IPS-18c (cell line): ENCODE results near the gene MBIP.

Experiments used
- H3K4me3 ChIP-seq: 2 replicates; pipeline ENCODE4 v1.7.0; 2013; ENCODE audit warnings: low read depth, mild to moderate bottlenecking, low read length, moderate library complexity; ENCODE audit not compliant: insufficient read depth
- H3K9me3 ChIP-seq: one replicate; pipeline ENCODE4 v1.6.1; 2013; ENCODE audit warnings: mild to moderate bottlenecking, low read length, moderate library complexity; ENCODE audit not compliant: control insufficient read depth, insufficient read depth

The MBIP gene

GRCh38 chr14:36317650-36318049 lies 2.8 kb downstream of the MBIP start:
- H3K9me3 ChIP-seq: no peaks in the 10 kb centered on the region
- no peak overlapping the region for H3K4me3 ChIP-seq

GRCh38 chr14:36316131-36316530 lies 4.3 kb downstream of the MBIP start:
- Histone ChIP-seq H3K4me3 (no peak overlapping the region), H3K9me3 (no peaks in the 10 kb centered on the region)

DNA sequence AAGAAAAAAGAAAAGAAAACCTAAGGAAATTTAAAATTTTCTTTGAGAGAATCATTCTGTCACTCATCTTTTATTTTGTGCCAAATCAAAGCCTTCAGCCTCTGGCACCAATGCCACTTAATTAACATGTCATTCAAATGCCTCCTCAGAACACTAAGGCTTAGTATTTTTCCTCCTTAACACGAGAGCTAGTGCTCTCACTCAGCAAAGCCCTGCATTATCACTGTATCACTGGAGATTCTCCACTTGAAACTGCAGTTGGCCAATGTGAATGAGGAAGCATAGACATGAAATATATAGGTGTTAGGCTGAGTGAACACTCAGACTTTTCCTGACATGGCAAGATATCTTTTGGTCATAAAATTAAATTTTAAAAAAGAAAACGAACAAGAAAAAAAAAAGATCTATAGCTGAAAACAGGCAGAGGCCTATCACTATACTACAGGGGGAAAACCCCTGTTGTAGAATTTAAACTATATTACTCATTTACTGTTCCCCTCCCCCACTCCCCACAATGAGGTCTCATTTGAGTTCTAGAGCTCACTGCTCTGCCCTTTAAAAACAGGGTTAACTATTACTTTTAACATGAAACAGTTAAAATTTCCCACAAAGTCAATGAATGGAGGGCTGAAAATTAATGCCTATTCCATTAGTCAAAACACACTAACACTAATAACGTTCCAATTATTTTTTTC lies 5.1 kb downstream of the MBIP start:
- H3K9me3 ChIP-seq: no peaks in the 10 kb centered on the region
- no peak overlapping the region for H3K4me3 ChIP-seq

DNA sequence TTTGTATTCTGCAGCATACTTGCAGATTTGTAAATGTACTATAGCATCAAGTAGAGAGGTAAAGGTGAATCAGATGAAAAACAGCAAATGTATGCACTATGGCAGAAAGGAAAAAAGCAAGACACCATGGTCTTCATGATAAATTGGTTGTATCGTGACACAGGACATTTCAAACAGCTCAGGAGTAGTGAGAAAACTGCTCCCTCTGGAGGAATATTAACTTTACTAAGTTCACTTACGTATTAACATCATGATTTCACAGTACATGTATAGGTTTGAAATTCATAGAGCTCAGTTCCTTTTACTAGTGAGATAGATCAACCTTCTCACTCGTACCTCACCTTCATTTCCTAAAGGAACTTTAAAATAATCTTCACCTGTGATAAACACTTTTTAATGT lies 6.5 kb downstream of the MBIP start:
- H3K9me3 ChIP-seq: no peaks in the 10 kb centered on the region

GRCh38 chr14:36313206-36313605 lies 7.2 kb downstream of the MBIP start:
- no peaks in the 10 kb centered on the region for H3K9me3 ChIP-seq
- no peak overlapping the region for H3K4me3 ChIP-seq

More for the DNA sequence above, 6.5 kb downstream of the MBIP start:
- H3K4me3 ChIP-seq: no peak overlapping the region

GRCh38 chr14:36306836-36307235 lies 13.6 kb downstream of the MBIP start:
- Histone ChIP-seq H3K9me3 (no peaks in the 10 kb centered on the region), H3K4me3 (no peak overlapping the region)

- H3K9me3 ChIP-seq: no peaks in the 10 kb centered on the region
- no peak overlapping the region for H3K4me3 ChIP-seq
Observed at GRCh38 chr14:36304895-36305294, 15.5 kb downstream of the MBIP start.

DNA sequence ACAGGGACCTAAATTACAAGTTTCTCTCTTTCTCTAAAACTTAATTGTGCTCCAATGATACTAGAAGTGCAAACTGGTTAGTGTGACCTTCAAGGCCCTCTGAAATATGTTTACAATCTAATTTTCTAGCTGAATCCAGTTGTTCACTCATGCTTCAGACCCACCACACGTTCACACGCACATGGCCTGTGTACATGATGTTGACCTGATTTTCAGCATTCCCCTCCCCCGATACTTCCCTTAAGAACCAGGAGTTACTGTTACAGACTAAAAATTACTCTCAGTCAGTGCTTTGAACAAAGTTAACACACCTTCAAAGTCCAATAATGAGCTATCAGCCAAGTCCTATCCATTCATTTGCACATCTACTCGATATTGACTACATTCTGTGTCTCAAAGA lies 16.5 kb downstream of the MBIP start:
- H3K9me3 ChIP-seq: no peaks in the 10 kb centered on the region
- H3K4me3 ChIP-seq: no peak overlapping the region

- Histone ChIP-seq H3K4me3 (no peak overlapping the region), H3K9me3 (no peaks in the 10 kb centered on the region)
Observed at GRCh38 chr14:36302823-36303222, 17.6 kb downstream of the MBIP start.

GRCh38 chr14:36301159-36301558 lies 19.3 kb downstream of the MBIP start:
- no peaks in the 10 kb centered on the region for H3K9me3 ChIP-seq
- no peak overlapping the region for H3K4me3 ChIP-seq

DNA sequence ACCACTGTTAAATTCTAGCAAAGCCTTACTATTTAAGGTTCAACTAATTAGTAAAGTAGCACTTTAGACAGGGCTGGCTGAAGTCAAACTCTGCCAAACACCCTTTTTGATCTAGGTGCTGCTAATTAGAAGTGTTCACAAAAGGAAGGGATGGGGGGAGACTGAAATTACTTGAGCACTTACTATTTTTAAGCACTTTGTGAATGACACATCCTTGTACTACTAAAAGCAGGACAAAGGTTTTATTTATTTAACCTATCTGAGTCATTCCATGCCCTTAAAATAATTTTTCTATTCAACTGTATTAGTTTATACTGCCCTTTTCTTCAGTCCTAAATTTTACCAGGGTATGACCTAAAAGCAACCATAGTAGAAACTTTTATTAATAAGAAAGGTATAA lies 20.1 kb downstream of the MBIP start:
- H3K9me3 ChIP-seq: no peaks in the 10 kb centered on the region
- no peak overlapping the region for H3K4me3 ChIP-seq

DNA sequence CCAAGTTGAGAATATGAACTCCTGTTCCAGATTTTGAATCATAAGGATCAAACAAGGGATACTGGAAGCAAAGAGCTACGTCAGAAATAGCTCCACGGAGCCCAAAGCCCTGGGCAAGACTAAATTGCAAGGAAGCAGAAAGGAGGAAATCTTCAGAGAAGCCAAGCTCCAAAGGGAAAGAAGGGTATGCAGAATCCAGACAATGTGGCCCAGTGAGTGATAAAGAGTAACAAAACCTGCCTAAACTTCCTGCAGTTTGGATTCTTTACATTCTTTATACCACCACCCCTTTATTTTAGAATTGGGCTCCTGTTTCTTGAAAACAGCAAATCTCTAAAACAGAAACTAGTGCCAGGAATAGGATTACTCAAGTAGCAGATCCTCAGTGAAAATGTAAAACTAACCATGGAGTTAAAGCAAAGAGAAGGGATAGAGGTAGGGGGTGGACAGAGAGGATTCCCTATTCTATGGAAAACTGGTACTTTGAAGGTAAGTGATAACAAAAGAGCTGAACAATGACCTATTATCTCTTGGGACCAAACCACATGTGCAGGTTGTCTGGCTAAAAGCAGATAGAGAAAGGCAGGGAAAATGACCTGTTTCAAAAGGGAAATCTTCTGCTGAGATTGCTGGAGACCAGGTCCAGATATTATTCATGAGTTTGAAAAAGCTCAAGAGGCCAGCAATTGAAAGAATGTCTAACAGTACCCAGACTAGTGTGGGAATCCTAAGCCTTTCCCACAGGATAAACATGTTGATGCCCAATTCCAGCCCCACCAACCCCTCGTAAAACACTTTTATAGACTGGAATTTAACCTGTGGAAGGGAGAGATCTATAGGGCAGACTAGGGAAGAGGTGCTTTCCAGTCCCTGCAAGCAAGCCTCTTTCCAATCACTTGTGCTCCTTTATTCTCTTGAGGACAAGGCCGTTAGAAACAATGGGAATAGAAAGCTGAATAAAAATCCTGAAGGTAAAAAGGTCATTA lies 24.5 kb downstream of the MBIP start:
- Histone ChIP-seq H3K9me3 (no peaks in the 10 kb centered on the region), H3K4me3 (no peak overlapping the region)

DNA sequence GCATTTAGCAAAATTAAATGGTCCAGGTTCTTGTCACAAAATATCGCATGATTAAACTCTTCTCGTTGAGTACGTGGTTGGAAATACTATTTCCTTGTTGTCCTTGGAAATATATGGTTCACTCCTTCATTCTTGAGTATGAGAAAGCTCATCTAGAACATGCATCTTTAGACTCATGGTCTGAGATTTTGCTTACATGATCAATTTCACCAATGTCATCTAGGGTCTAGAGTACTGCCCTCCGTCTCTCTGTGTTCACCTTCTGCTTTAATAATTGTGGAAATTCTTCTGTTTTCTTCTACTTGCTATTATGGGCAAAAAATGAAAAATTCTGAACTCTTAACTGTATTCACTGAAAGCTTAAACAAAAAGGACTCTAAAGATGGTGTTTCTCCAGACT lies 25.9 kb downstream of the MBIP start:
- Histone ChIP-seq H3K4me3 (no peak overlapping the region), H3K9me3 (no peaks in the 10 kb centered on the region)

DNA sequence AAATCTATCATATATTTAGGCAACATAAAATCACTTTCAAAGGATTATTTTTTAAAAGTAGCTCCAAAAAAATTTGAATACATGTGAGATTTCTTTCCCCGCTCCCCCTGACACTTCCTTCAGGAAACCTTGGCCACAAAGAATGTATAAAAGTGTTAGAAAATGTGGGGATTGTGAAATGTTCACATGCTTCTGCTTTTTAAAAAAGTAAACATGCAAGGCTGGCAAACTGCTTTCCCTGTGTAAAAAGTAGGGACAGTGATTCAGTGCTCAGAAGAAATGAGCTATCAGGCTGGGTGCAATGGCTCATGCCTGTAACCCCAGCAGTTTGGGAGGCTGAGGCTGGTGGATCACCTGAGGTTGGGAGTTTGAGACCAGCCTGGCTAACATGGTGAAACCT lies 26.6 kb downstream of the MBIP start:
- no peak overlapping the region for H3K4me3 ChIP-seq
- no peaks in the 10 kb centered on the region for H3K9me3 ChIP-seq

DNA sequence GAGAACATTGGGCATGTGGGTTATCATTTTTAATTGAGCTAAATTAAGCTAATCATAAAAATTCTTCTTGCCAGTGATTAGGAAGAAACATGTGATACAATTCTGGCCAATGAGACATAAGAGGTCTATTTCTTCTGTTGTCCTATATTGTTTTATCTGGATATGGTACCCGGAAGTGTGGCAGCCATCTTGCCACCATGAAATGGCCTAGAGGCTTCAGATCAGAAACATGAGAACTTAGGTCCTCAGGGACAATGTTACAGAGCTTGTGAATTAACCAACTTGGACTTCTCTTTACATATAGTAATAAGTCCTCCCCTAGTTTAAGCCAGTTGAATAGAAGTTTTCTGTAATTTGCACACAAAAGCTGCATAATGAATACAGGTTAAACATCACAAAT lies 30.5 kb downstream of the MBIP start:
- Histone ChIP-seq H3K9me3 (no peaks in the 10 kb centered on the region), H3K4me3 (no peak overlapping the region)

DNA sequence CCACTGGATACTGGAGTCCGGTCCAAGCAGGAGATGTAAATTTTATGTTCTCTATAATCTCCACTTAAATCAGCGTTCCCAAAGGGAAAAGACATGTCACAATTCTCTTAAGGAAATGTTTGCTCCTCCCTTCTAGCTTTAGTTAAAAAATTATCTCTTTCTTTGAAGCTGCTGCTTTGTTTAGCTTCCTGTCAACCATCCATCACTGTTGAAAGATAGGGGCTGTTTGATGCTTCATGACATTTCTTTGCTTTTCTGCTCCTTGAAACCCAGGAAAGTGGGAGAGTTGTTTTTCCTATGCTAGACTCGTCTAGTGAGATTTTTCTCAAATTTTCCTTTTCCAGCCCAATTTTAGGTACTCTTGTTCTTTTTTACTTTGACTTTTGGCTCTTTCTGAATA lies 31.9 kb downstream of the MBIP start:
- H3K9me3 ChIP-seq: no peaks in the 10 kb centered on the region

GRCh38 chr14:36284971-36285595 lies 35.4 kb downstream of the MBIP start:
- H3K9me3 ChIP-seq: no peaks in the 10 kb centered on the region

More for the DNA sequence above, 31.9 kb downstream of the MBIP start:
- no peak overlapping the region for H3K4me3 ChIP-seq

DNA sequence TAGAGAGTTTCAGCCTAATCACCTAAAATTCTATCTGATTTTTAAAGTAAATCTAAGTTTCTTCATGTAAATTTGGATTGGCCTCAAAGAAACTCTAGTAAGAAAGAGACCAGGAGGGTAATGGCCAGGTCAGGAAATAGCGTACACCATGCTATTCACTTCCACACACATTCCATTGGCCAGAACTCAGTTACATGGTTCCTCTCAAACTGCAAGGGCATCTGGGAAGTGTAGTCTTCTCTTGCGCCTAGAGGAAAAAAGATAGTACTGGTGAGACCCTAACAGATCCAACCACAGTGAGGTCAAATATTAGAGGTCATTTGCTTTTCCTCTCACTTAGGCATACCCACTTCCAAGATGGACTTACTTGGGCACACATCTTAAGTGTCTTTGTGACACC lies 39.1 kb downstream of the MBIP start:
- no peak overlapping the region for H3K4me3 ChIP-seq
- H3K9me3 ChIP-seq: no peaks in the 10 kb centered on the region

More at GRCh38 chr14:36284971-36285595, 35.4 kb downstream of the MBIP start:
- H3K4me3 ChIP-seq: no peak overlapping the region
